HL-60 (cell line): ENCODE results near the gene BRF1.

ENCODE experiments used
- DNase-seq, 2 experiments: peaks; one replicate each; pipeline ENCODE4 v3.0.0-alpha.2; 2010 to 2020; ENCODE audit warnings: low read depth in 1 of 2, low spot score in 1 of 2
- H3K27ac ChIP-seq: fragments of 250-450 bp; sonication (Bioruptor Pico); replicated peaks from 2 replicates; pipeline ENCODE4 v1.5.1; 2020; ENCODE audit warnings: mild to moderate bottlenecking, moderate library complexity
- H3K27me3 ChIP-seq: fragments of 250-450 bp; sonication (Bioruptor Pico); 2 replicates; pipeline ENCODE4 v1.5.1; 2021; ENCODE audit warnings: mild to moderate bottlenecking, moderate library complexity; ENCODE audit not compliant: insufficient read depth, poor library complexity, severe bottlenecking
- H3K4me3 ChIP-seq: replicated peaks from 2 replicates; pipeline ENCODE4 v1.5.1; 2011; ENCODE audit warnings: mild to moderate bottlenecking, control low read depth, low read length; ENCODE audit not compliant: insufficient read depth
- CTCF ChIP-seq: IDR thresholded peaks from one replicate; pipeline ENCODE4 v1.5.1; 2011; ENCODE audit warnings: low read length, control low read depth, inconsistent platforms; ENCODE audit not compliant: insufficient read depth
- GABPA ChIP-seq: IDR thresholded peaks from 2 replicates; pipeline ENCODE4 v1.6.1; 2012; ENCODE audit warnings: low read depth
- POLR2AphosphoS5 ChIP-seq: IDR thresholded peaks from 2 replicates; pipeline ENCODE4 v1.6.1; 2012; ENCODE audit warnings: low read depth
- SPI1 ChIP-seq: IDR thresholded peaks from 2 replicates; pipeline ENCODE4 v1.6.1; 2012; ENCODE audit warnings: low read depth, mild to moderate bottlenecking, borderline replicate concordance
- TF ChIP-seq, protein P1 (sequence below): IDR thresholded peaks from 2 replicates; pipeline ENCODE4 v1.6.1; 2012; ENCODE audit warnings: low read depth; ENCODE audit not compliant: insufficient replicate concordance

The BRF1 gene

GRCh38 chr14:105223770-105224544, 76.8 kb downstream of the BRF1 start:
- TF ChIP-seq POLR2AphosphoS5: no peak
- TF ChIP-seq SPI1: no peak
- no peak for TF ChIP-seq CTCF
- TF ChIP-seq, protein P1, sequence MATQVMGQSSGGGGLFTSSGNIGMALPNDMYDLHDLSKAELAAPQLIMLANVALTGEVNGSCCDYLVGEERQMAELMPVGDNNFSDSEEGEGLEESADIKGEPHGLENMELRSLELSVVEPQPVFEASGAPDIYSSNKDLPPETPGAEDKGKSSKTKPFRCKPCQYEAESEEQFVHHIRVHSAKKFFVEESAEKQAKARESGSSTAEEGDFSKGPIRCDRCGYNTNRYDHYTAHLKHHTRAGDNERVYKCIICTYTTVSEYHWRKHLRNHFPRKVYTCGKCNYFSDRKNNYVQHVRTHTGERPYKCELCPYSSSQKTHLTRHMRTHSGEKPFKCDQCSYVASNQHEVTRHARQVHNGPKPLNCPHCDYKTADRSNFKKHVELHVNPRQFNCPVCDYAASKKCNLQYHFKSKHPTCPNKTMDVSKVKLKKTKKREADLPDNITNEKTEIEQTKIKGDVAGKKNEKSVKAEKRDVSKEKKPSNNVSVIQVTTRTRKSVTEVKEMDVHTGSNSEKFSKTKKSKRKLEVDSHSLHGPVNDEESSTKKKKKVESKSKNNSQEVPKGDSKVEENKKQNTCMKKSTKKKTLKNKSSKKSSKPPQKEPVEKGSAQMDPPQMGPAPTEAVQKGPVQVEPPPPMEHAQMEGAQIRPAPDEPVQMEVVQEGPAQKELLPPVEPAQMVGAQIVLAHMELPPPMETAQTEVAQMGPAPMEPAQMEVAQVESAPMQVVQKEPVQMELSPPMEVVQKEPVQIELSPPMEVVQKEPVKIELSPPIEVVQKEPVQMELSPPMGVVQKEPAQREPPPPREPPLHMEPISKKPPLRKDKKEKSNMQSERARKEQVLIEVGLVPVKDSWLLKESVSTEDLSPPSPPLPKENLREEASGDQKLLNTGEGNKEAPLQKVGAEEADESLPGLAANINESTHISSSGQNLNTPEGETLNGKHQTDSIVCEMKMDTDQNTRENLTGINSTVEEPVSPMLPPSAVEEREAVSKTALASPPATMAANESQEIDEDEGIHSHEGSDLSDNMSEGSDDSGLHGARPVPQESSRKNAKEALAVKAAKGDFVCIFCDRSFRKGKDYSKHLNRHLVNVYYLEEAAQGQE: no peak
- no peak for TF ChIP-seq GABPA
- no peak overlapping the region for H3K27ac ChIP-seq
- no peak overlapping the region for H3K4me3 ChIP-seq
- peak; percentile 17 to 63 for DNase-seq
- H3K27me3 ChIP-seq: no peaks in the 10 kb centered on the region

DNA sequence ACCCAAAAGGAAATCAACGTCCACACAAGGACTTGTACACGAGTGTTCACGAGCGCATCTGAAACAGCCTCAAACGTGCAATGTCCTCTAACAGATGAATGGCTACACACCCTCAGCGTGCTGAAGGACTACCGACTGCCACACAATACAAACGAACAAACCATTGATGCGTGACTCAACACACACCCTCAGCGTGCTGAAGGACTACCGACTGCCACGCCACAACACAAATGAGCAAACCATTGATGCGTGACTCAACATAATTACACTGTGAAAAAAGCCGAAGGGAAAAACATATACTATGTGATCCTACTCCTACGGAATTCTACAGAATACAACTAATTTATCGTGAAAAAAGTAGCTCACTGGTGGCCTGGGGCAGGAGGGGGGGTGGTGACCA, 77.5 kb downstream of the BRF1 start:
- DNase-seq: no peak
- TF ChIP-seq, protein P1: no peak
- TF ChIP-seq CTCF: no peak
- no peak for TF ChIP-seq GABPA
- TF ChIP-seq POLR2AphosphoS5: no peak
- no peak for TF ChIP-seq SPI1
- no peak overlapping the region for H3K4me3 ChIP-seq
- H3K27me3 ChIP-seq: no peaks in the 10 kb centered on the region
- no peak overlapping the region for H3K27ac ChIP-seq

DNA sequence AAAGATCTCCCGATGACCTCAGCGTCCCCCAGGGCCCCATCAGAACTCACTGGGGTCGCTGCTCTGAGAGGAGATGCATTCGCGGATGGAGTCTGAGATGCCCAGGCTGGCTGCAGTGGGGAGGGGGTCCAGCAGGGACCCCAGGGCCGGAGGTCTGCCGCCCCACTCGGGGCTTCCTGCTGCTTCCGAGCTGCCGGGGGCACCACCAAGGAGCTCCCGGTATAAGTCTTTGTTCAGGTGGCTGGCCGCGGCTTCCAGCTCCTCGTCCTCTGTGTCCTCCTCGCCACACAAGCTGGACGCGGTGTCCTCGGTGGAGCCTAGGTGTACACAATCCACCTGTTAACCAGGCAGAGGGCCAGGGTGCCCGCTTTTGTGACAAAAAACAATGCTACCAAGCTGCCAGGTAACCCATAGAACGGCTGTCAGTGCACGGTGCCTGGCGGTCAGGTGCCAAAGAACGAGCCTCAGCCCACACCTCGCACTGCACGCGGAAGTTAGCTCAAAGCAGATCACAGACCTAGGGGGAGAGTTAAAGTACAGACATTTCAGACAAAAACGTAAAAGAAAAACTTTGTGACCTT, 79.1 kb downstream of the BRF1 start:
- DNase-seq: no peak
- Histone ChIP-seq H3K4me3 (no peak overlapping the region), H3K27ac (no peak overlapping the region), H3K27me3 (no peaks in the 10 kb centered on the region)
- TF ChIP-seq POLR2AphosphoS5: no peak
- no peak for TF ChIP-seq GABPA
- no peak for TF ChIP-seq CTCF
- TF ChIP-seq, protein P1: no peak
- no peak for TF ChIP-seq SPI1
